ENCODE data around the gene RAPH1.

RAPH1 gene

DNA sequence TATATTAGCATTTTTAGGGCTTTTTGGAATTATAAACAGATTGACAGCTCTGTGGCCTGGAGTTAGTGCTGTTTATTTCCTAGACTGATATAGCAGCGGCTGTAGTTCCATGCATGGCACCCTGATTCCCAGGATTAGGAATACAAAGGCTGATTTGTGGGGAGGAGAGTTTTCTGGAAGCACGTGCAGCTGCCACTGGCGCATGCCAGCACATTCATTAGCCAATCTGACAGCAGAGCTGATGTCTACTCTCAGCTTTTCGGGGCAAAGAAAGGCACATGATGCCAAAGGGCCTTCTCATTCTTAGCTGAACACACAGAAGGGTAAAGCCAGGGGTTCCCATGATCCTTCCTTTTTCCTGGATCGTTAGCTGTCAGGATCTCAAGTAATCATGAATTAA is 45.7 kb upstream of the RAPH1 start:
- no peak overlapping the region for H3K27ac ChIP-seq
- no peak for DNase-seq (ENCODE audit: low spot score)
- POLR2A ChIA-PET (ENCODE audit: low non-redundant PET) = no interaction called here
- TF ChIP-seq, protein P1, sequence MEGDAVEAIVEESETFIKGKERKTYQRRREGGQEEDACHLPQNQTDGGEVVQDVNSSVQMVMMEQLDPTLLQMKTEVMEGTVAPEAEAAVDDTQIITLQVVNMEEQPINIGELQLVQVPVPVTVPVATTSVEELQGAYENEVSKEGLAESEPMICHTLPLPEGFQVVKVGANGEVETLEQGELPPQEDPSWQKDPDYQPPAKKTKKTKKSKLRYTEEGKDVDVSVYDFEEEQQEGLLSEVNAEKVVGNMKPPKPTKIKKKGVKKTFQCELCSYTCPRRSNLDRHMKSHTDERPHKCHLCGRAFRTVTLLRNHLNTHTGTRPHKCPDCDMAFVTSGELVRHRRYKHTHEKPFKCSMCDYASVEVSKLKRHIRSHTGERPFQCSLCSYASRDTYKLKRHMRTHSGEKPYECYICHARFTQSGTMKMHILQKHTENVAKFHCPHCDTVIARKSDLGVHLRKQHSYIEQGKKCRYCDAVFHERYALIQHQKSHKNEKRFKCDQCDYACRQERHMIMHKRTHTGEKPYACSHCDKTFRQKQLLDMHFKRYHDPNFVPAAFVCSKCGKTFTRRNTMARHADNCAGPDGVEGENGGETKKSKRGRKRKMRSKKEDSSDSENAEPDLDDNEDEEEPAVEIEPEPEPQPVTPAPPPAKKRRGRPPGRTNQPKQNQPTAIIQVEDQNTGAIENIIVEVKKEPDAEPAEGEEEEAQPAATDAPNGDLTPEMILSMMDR (conservative IDR thresholded peaks at IDR 0.05; ENCODE audit: low read depth) = no peak
- CTCF ChIA-PET = interaction anchor here (0.7 kb wide), 1 partner anchor 30 kb away, joined by 3 read pairs; no protein-coding TSS in a partner anchor

DNA sequence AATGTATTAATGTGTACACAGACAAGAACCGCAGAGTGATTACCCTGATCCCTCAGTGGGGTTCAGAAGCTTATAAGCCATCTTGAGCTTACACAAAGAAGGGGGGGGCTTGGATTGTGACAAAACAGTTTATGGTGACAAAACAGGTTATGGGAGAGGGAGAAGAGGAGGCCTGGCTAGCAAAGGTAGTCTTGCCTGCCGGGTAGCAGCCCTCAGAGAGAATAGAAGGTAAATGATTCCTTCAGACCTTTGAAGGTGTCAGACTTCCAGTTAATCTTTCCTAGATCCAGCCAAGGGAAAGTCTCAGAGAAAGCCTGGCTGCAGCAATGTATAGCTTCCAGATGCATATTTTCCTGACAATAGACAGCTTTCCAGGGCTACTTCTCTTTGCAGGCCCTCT is 44.6 kb upstream of the RAPH1 start:
- POLR2A ChIA-PET (ENCODE audit: low non-redundant PET) = no interaction called here
- H3K27ac ChIP-seq = no peak overlapping the region
- CTCF ChIA-PET = no interaction called here
- DNase-seq (ENCODE audit: low spot score) = no peak
- TF ChIP-seq, protein P1 (conservative IDR thresholded peaks at IDR 0.05; ENCODE audit: low read depth) = no peak

DNA sequence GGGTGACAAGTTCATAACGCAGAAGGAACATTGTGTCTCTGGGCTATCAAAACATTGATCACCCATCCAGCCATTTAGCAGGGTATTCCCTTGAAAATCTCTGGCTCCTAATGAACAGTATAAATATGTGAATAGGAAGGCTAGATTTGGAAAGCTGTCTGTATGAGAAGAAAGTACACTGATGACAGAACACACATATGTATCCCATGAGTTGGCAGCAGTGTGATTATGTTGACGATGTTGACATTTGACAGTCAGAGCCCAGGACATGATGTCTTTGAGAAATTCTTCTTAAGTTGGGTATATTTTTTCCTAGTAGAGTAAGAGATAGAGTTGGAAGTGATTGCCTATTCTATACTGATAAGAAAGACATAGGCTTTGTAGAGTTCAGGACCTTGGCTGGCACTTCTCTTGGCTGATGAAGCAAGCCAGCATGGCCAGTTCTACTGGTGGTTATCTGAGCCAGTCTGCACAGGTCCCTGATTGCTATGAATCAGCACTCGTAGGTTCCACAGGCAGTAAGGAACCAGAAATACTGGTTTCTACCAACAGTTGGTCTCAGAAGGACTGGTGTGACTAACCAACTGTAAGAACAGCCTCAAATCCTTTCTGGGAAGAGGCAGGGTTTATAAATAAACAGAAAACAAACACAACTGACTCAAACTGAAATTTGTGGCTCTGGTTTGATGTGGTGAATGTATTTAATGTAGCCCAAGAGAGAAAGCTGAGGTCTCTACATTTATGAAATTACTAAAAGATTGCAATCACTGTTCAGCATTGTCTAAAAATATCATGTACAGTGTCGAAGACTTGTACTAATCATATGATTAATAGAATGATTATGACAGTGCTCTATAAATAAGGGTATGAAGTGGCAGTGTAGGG is 43.9 kb upstream of the RAPH1 start:
- H3K27ac ChIP-seq = no peak overlapping the region
- TF ChIP-seq, protein P1 (conservative IDR thresholded peaks at IDR 0.05; ENCODE audit: low read depth) = no peak
- peak; percentile 88 for DNase-seq (ENCODE audit: low spot score)
- CTCF ChIA-PET = no interaction called here
- POLR2A ChIA-PET (ENCODE audit: low non-redundant PET) = no interaction called here

GRCh38 chr2:203574824-203575223 is 39.7 kb upstream of the RAPH1 start:
- ChIA-PET POLR2A (ENCODE audit: low non-redundant PET) (no interaction called here), CTCF (no interaction called here)
- no peak for DNase-seq (ENCODE audit: low spot score)
- H3K27ac ChIP-seq = no peak overlapping the region
- TF ChIP-seq, protein P1 (conservative IDR thresholded peaks at IDR 0.05; ENCODE audit: low read depth) = no peak

DNA sequence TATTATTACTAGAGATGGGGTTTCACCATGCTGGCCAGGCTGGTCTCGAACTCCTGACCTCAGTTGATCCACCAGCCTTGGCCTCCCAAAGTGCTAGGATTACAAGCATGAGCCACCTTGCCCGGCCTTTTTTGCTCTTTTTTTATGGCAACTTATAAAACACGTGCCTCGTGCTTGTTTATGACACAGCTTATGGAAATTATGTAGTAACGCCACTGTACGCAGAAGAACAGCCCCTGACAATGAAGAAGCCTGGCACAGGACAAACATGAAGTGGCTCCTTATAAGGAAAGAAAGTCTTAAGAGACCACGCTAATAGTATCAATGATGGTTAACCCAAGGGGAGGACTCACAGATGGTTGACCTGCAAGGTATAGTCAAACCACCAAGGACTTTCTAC is 37.2 kb upstream of the RAPH1 start:
- TF ChIP-seq, protein P1 (conservative IDR thresholded peaks at IDR 0.05; ENCODE audit: low read depth) = no peak
- DNase-seq (ENCODE audit: low spot score) = no peak
- no peak overlapping the region for H3K27ac ChIP-seq
- CTCF ChIA-PET = interaction anchor here (0.7 kb wide), 1 partner anchor 88 kb away, joined by 3 read pairs; no protein-coding TSS in a partner anchor
- POLR2A ChIA-PET (ENCODE audit: low non-redundant PET) = no interaction called here

DNA sequence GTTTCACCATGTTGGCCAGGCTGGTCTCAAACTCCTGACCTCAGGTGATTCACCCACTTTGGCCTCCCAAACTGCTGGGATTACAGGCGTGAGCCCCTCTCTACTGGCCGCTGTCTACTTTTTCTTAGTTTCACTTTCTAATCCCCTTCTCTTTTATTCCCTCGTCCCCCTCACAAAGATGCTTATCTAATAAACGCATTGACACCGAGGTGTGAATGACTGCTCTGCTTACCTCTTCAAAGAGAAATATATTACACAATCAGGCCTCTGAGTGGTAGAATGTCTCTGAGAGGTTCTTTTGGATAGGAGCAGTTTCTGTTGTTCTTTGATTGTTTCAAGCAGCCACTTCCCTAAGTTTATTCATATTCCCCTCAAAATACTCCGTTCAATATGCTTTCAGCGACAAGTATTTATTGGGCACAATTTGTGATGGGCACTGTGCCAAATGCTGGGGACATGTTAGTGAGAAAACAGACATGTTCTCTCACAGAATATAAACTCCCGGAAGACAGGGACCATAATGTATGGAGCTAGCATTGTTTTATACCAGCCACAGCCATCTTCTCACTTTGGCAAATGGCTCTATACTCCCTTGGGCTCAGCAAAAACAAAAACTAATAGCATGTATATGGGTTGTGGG is 34.7 kb upstream of the RAPH1 start:
- ChIA-PET POLR2A (ENCODE audit: low non-redundant PET) (no interaction called here), CTCF (interaction anchor here (0.5 kb wide), 1 partner anchor 36 kb away, joined by 3 read pairs; no protein-coding TSS in a partner anchor)
- no peak overlapping the region for H3K27ac ChIP-seq
- no peak for DNase-seq (ENCODE audit: low spot score)
- TF ChIP-seq, protein P1 (conservative IDR thresholded peaks at IDR 0.05; ENCODE audit: low read depth) = no peak

All from RWPE1 (cell line).